PC-9 (cell line): ENCODE data around the gene WDR12. TPM values are rescaled to one million over a fixed set of nuclear protein-coding genes. Genes with fewer than 3 reads are reported as not detected.
"Not testable (repeated sequence)": the region's sequence is repeated elsewhere in the genome, so short reads cannot be mapped to it uniquely, and the experiment has no call there.

ENCODE experiments used
- BruUV-seq: library from RNA; stranded (reverse); fragments of 400-500 nt; replicated peaks from 2 replicates; lab custom pipeline; 2021; lab: Mats Ljungman, UMichigan
- CTCF ChIA-PET: fragments of 300-600 bp; sonication (Branson Sonifier 250); formaldehyde crosslinking; loops from one replicate; lab custom pipeline; 2022; ENCODE audit warnings: antibody characterized with exemption; lab: Charles Lee
- POLR2A ChIA-PET: fragments of 300-600 bp; sonication (Branson Sonifier 250); formaldehyde crosslinking; loops from one replicate; lab custom pipeline; 2022; ENCODE audit warnings: antibody characterized with exemption; ENCODE audit not compliant: unreplicated experiment; lab: Charles Lee
- DNase-seq, 2 experiments: peaks; one replicate each; pipeline versions ENCODE4 v3.0.0 to v3.0.0-alpha.2; 2015 to 2022; ENCODE audit warnings: mixed read lengths in 1 of 2
- H2AFZ ChIP-seq: fragments of 200-600 bp; sonication (generic); 2 replicates; pipeline ENCODE4 v1.8.1; 2017; ENCODE audit warnings: antibody characterized with exemption
- H3F3A ChIP-seq: fragments of 200-600 bp; sonication (generic); 2 replicates; pipeline ENCODE4 v1.8.1; 2017; ENCODE audit warnings: antibody characterized with exemption, mild to moderate bottlenecking, low read depth; ENCODE audit not compliant: insufficient read depth
- H3K27ac ChIP-seq: fragments of 200-600 bp; sonication (generic); 2 replicates; pipeline ENCODE4 v1.6.1; 2016; ENCODE audit warnings: mixed run types
- H3K27me3 ChIP-seq: fragments of 200-600 bp; sonication (generic); 2 replicates; pipeline ENCODE4 v1.6.1; 2016; ENCODE audit warnings: low read depth, mixed run types; ENCODE audit not compliant: insufficient read depth
- H3K36me3 ChIP-seq: fragments of 200-600 bp; sonication (generic); 2 replicates; pipeline ENCODE4 v1.6.1; 2016; ENCODE audit warnings: low read depth, mixed run types
- H3K4me1 ChIP-seq: fragments of 200-600 bp; sonication (generic); replicated peaks from 2 replicates; pipeline ENCODE4 v1.6.1; 2016; ENCODE audit warnings: mixed run types; ENCODE audit not compliant: insufficient read depth
- H3K4me2 ChIP-seq: fragments of 200-600 bp; sonication (generic); 2 replicates; pipeline ENCODE4 v1.6.1; 2017; ENCODE audit warnings: mixed run types
- H3K4me3 ChIP-seq: fragments of 200-600 bp; sonication (generic); 2 replicates; pipeline ENCODE4 v1.6.1; 2016; ENCODE audit warnings: mixed run types
- H3K79me2 ChIP-seq: fragments of 200-600 bp; sonication (generic); 2 replicates; pipeline ENCODE4 v1.6.1; 2017; ENCODE audit warnings: low read depth, mixed run types
- H3K9me2 ChIP-seq: fragments of 200-600 bp; sonication (generic); 2 replicates; pipeline ENCODE4 v1.8.1; 2017; ENCODE audit warnings: mild to moderate bottlenecking; ENCODE audit not compliant: insufficient read depth
- H3K9me3 ChIP-seq: fragments of 200-600 bp; sonication (generic); 2 replicates; pipeline ENCODE4 v1.8.1; 2016; ENCODE audit warnings: low read depth; ENCODE audit not compliant: insufficient read depth
- H4K20me1 ChIP-seq: fragments of 200-600 bp; sonication (generic); 2 replicates; pipeline ENCODE4 v1.8.1; 2017; ENCODE audit not compliant: insufficient read depth
- EZH2 ChIP-seq: fragments of 200-600 bp; sonication (generic); IDR thresholded peaks from 2 replicates; pipeline ENCODE4 v1.8.0; 2017; ENCODE audit warnings: antibody characterized with exemption, low read depth
- intact Hi-C: fragments of 100-400 bp; cut with micrococcal nuclease; formaldehyde crosslinking; loops from one replicate; pipeline ENCODE4 v1.10.0; 2022; ENCODE audit not compliant: unreplicated experiment
- total RNA-seq: library from RNA; stranded (reverse); gene quantifications from 2 replicates; pipeline ENCODE4 v1.2.3, GENCODE V29; 2021
- TF ChIP-seq, protein P1 (sequence below): fragments of 200-600 bp; sonication (generic); conservative IDR thresholded peaks from 2 replicates; pipeline ENCODE4 v1.6.1; 2017; ENCODE audit warnings: mixed run types, antibody characterized with exemption, mild to moderate bottlenecking, moderate library complexity

Gene WDR12
- total RNA-seq, 1 experiment from 2014 or later, result 45.3 TPM

DNA sequence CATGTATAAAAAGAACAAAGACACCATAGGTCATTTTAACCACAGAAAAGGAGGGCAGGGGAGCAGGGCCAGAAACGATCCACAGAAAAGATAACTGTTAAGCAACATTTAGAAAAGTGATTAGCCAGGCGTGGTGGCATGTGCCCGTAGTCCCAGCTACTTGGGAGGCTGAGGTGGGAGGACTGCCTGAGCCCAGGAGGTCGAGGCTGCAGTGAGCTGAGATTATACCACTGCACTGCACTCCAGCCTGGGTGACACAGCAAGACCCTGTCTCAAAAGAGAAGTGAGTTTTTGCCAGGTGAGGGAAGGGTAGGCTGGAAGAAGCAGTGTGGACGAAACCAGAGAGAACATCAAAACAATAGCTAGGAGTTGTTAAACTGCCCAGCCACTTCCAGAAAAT is 3.3 kb downstream of the WDR12 start:
- H3K4me3 ChIP-seq, result no peak overlapping the region
- TF ChIP-seq, protein P1, sequence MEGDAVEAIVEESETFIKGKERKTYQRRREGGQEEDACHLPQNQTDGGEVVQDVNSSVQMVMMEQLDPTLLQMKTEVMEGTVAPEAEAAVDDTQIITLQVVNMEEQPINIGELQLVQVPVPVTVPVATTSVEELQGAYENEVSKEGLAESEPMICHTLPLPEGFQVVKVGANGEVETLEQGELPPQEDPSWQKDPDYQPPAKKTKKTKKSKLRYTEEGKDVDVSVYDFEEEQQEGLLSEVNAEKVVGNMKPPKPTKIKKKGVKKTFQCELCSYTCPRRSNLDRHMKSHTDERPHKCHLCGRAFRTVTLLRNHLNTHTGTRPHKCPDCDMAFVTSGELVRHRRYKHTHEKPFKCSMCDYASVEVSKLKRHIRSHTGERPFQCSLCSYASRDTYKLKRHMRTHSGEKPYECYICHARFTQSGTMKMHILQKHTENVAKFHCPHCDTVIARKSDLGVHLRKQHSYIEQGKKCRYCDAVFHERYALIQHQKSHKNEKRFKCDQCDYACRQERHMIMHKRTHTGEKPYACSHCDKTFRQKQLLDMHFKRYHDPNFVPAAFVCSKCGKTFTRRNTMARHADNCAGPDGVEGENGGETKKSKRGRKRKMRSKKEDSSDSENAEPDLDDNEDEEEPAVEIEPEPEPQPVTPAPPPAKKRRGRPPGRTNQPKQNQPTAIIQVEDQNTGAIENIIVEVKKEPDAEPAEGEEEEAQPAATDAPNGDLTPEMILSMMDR, result no peak
- no peak for TF ChIP-seq EZH2
- H3K9me2 ChIP-seq, result no peaks in the 10 kb centered on the region
- H2AFZ ChIP-seq, result no peak overlapping the region
- H4K20me1 ChIP-seq, result no peaks in the 10 kb centered on the region
- H3K79me2 ChIP-seq, result peaks cover 45% of the 10 kb centered on the region
- intact Hi-C loops, result no loop called here
- ChIA-PET CTCF (no interaction called here), POLR2A (no interaction called here)
- H3F3A ChIP-seq, result peaks cover 12% of the 10 kb centered on the region; the same call in 1 of the 2 replicates
- no TSS peak for BruUV-seq
- no peaks in the 10 kb centered on the region for H3K27me3 ChIP-seq
- H3K9me3 ChIP-seq, result no peaks in the 10 kb centered on the region
- 0 out of 2 replicates have a peak, but pooled peaks cover 6% of the 10 kb centered on the region for H3K36me3 ChIP-seq
- DNase-seq, result no peak
- no peak overlapping the region for H3K27ac ChIP-seq
- H3K4me2 ChIP-seq, result no peak overlapping the region
- H3K4me1 ChIP-seq, result peaks cover 13% of the 10 kb centered on the region; the same call in 1 of the 2 replicates

DNA sequence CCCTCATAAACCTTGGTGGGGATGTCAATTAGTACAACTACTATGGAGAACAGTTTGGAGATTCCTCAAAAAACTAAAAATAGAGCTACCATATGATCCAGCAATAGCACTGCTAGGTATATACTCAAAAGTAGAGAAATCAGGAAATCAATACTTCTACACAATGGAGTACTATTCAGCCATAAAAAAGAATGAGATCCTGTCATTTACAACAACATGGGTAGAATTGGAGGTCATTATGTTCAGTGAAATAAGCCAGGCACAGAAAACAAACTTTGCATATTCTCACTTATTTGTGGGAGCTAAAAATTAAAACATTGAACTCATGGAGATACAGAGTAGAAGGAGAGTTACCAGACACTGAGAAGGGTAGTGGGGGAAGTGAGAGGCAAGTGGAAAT is 6.0 kb downstream of the WDR12 start:
- intact Hi-C loops, CTCF ChIA-PET, H3K4me3 ChIP-seq, H2AFZ ChIP-seq, H4K20me1 ChIP-seq, H3K9me2 ChIP-seq, H3F3A ChIP-seq, H3K27me3 ChIP-seq, BruUV-seq, POLR2A ChIA-PET, H3K27ac ChIP-seq, DNase-seq, H3K4me2 ChIP-seq, H3K9me3 ChIP-seq: not testable (repeated sequence)
- Histone ChIP-seq H3K36me3 (0 out of 2 replicates have a peak, but pooled peaks cover 10% of the 10 kb centered on the region), H3K79me2 (peaks cover 35% of the 10 kb centered on the region), H3K4me1 (peaks cover 13% of the 10 kb centered on the region; the same call in 1 of the 2 replicates)

DNA sequence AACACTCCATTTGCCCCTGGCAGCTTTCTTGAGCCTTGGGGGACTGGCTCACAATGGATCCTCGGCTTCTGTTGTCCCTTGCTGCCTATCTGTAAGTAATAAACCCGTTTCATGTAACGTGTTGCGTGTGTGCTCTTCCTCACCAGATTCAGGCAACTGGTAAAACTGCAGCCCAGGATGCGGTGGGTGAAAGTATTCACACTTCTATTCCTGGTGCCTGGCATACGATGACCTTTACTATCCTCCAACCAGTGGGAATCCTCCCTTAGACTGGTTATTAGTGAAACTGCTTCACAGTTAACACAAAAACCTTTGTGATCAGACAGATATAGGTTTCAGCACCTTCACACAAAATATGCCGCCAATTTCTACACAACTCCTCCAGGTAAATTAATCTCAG is 26.3 kb downstream of the WDR12 start:
- Histone ChIP-seq H3K79me2 (no peaks in the 10 kb centered on the region), H3K36me3 (no peaks in the 10 kb centered on the region), H3K4me3 (no peak overlapping the region), H3F3A (no peaks in the 10 kb centered on the region), H3K4me1 (no peaks in the 10 kb centered on the region), H2AFZ (no peak overlapping the region), H3K9me2 (no peaks in the 10 kb centered on the region), H3K27me3 (no peaks in the 10 kb centered on the region), H4K20me1 (no peaks in the 10 kb centered on the region), H3K27ac (no peak overlapping the region), H3K9me3 (no peaks in the 10 kb centered on the region), H3K4me2 (no peak overlapping the region)
- BruUV-seq, result no TSS peak
- no peak for DNase-seq
- TF ChIP-seq, protein P1, result no peak
- no peak for TF ChIP-seq EZH2
- intact Hi-C loops, result no loop called here
- ChIA-PET CTCF (no interaction called here), POLR2A (no interaction called here)
